Endodermal cell (in vitro differentiated cells): ENCODE data around the gene CORO7. TPM values are rescaled to one million over a fixed set of nuclear protein-coding genes. Genes with fewer than 3 reads are reported as not detected.

ENCODE experiments used
- DNase-seq: peaks from one replicate; pipeline ENCODE4 v3.0.0-alpha.2; 2017
- H3K27ac ChIP-seq: 2 replicates; pipeline ENCODE4 v1.5.1; 2013; ENCODE audit warnings: mild to moderate bottlenecking, low read depth, low read length, moderate library complexity
- H3K27me3 ChIP-seq: 2 replicates; pipeline ENCODE4 v1.6.1; 2013; ENCODE audit warnings: mild to moderate bottlenecking, low read length, moderate library complexity; ENCODE audit not compliant: insufficient read depth, control insufficient read depth, poor library complexity, severe bottlenecking
- H3K36me3 ChIP-seq: 2 replicates; pipeline ENCODE4 v1.7.0; 2013; ENCODE audit warnings: mild to moderate bottlenecking, low read length, moderate library complexity; ENCODE audit not compliant: control insufficient read depth, insufficient read depth
- H3K4me1 ChIP-seq: one replicate; pipeline ENCODE4 v1.7.0; 2013; ENCODE audit warnings: low read length; ENCODE audit not compliant: control insufficient read depth, insufficient read depth
- H3K4me3 ChIP-seq: 2 replicates; pipeline ENCODE4 v1.5.1; 2013; ENCODE audit warnings: mild to moderate bottlenecking, low read length, moderate library complexity
- H3K9ac ChIP-seq: 2 replicates; pipeline ENCODE4 v1.6.1; 2013; ENCODE audit warnings: mild to moderate bottlenecking, low read length, moderate library complexity; ENCODE audit not compliant: poor library complexity, severe bottlenecking; ENCODE audit errors: extremely low read depth
- H3K9me3 ChIP-seq: 2 replicates; pipeline ENCODE4 v1.6.1; 2013; ENCODE audit warnings: mild to moderate bottlenecking, low read length, moderate library complexity; ENCODE audit not compliant: control insufficient read depth
- H3K27ac Mint-ChIP-seq: 2 replicates; pipeline ENCODE4 v1.8.0; 2020; ENCODE audit warnings: mixed read lengths
- H3K27me3 Mint-ChIP-seq: 2 replicates; pipeline ENCODE4 v1.8.0; 2021; ENCODE audit warnings: mild to moderate bottlenecking, mixed read lengths; ENCODE audit not compliant: insufficient read depth
- H3K36me3 Mint-ChIP-seq: 2 replicates; pipeline ENCODE4 v1.8.0; 2020; ENCODE audit warnings: low read depth, mixed read lengths
- H3K4me1 Mint-ChIP-seq: 2 replicates; pipeline ENCODE4 v1.8.0; 2020; ENCODE audit warnings: mixed read lengths
- H3K4me3 Mint-ChIP-seq: 2 replicates; pipeline ENCODE4 v1.8.0; 2020; ENCODE audit warnings: mild to moderate bottlenecking, moderate library complexity, mixed read lengths
- H3K9me3 Mint-ChIP-seq: 2 replicates; pipeline ENCODE4 v1.8.0; 2020; ENCODE audit warnings: mild to moderate bottlenecking, mixed read lengths
- WGBS, 2 experiments: methylation state at CpG; one replicate each; pipeline versions ENCODE4 v1.1.5 to v1.1.7; 2013; ENCODE audit warnings: missing lambda C conversion rate in 2 of 2, mixed read lengths in 1 of 2; ENCODE audit not compliant: insufficient coverage in 1 of 2, insufficient read length in 1 of 2; 5-methylcytosine and 5-hydroxymethylcytosine counted together
- total RNA-seq, 2 donors: library from RNA; stranded (reverse); fragmentation: NEBNext Ultra II Directional in 1 of 2; extraction: Animal tissue kit (Norgen Biotek cat#: 25700) in 1 of 2; gene quantifications; 2 replicates in 1 of 2; 3 replicates in 1 of 2; pipeline ENCODE4 v1.2.1, GENCODE V29; 2021
- TF ChIP-seq, protein P1 (sequence below): fragments of 200-600 bp; sonication (generic); conservative IDR thresholded peaks from 2 replicates; pipeline ENCODE4 v1.5.0; 2021; ENCODE audit warnings: antibody characterized with exemption, mild to moderate bottlenecking

Gene CORO7
- total RNA-seq, 2 donors from 2014 or later, result 32.5 to 37.5 TPM

DNA sequence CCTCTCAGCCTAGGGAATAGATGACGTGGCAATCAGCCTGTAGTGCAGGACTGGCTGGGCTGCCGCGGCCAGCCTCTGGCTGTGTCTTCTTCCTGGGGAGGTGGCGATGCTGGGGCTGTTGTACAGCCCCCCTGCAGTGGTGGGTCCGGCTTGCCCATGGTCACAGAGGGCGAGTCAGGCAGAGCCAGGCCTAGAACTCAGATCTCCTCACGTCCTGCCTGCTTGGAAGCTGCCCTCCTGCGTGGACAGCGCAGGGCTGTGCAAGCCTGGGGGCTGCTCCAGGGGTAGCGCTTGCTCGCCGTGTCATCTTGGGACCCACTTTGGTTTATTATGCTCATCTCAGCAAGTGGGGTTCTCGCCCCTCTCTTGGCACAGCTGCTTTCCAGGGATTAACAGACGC, 38.7 kb upstream of the CORO7 start:
- no peaks in the 10 kb centered on the region for H3K4me1 Mint-ChIP-seq

DNA sequence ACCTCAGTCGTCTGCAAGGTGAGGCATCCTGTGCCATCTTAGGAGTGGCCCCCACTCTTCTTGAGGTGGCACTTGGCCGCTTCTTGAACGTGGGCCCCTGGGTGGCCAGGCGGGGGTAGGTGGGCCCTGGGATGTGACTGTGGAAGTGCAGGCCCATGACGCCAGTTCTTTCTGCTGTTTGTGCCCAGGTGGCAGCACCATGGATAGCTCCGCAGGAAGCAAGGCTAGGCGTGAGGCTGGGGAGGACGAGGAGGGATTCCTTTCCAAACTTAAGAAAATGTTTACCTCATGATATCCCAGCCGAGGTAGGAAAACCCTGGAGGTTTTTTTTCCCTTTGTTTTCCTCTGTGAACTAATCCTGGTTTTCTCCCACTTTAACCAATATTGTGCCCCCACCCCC, 38.2 kb upstream of the CORO7 start:
- TF ChIP-seq, protein P1, sequence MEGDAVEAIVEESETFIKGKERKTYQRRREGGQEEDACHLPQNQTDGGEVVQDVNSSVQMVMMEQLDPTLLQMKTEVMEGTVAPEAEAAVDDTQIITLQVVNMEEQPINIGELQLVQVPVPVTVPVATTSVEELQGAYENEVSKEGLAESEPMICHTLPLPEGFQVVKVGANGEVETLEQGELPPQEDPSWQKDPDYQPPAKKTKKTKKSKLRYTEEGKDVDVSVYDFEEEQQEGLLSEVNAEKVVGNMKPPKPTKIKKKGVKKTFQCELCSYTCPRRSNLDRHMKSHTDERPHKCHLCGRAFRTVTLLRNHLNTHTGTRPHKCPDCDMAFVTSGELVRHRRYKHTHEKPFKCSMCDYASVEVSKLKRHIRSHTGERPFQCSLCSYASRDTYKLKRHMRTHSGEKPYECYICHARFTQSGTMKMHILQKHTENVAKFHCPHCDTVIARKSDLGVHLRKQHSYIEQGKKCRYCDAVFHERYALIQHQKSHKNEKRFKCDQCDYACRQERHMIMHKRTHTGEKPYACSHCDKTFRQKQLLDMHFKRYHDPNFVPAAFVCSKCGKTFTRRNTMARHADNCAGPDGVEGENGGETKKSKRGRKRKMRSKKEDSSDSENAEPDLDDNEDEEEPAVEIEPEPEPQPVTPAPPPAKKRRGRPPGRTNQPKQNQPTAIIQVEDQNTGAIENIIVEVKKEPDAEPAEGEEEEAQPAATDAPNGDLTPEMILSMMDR, result no peak
- Histone ChIP-seq H3K27ac (no peak overlapping the region), H3K36me3 (peaks cover 58% of the 10 kb centered on the region), H3K4me1 (no peaks in the 10 kb centered on the region), H3K27me3 (no peaks in the 10 kb centered on the region), H3K4me3 (no peak overlapping the region), H3K9me3 (no peaks in the 10 kb centered on the region), H3K9ac (no peak overlapping the region)
- 81 to 89% methylated on average over 6 to 9 of the region's 9 CpGs for WGBS, 2 experiments
- Mint-ChIP-seq H3K36me3 (peaks cover 45% of the 10 kb centered on the region), H3K4me1 (no peaks in the 10 kb centered on the region), H3K9me3 (no peaks in the 10 kb centered on the region), H3K27ac (no peak overlapping the region), H3K4me3 (no peak overlapping the region), H3K27me3 (no peaks in the 10 kb centered on the region)
- DNase-seq, result peak; percentile 83

More for the DNA sequence above, 38.7 kb upstream of the CORO7 start:
- no peak for DNase-seq
- Histone ChIP-seq H3K4me1 (no peaks in the 10 kb centered on the region), H3K27me3 (no peaks in the 10 kb centered on the region), H3K4me3 (no peak overlapping the region), H3K36me3 (peaks cover 58% of the 10 kb centered on the region), H3K9ac (no peak overlapping the region), H3K9me3 (no peaks in the 10 kb centered on the region), H3K27ac (no peak overlapping the region)
- Mint-ChIP-seq H3K9me3 (no peaks in the 10 kb centered on the region), H3K27me3 (no peaks in the 10 kb centered on the region), H3K36me3 (peaks cover 43% of the 10 kb centered on the region), H3K27ac (no peak overlapping the region), H3K4me3 (no peak overlapping the region)
- 86 to 87% methylated on average over 13 to 14 of the region's 14 CpGs for WGBS, 2 experiments
- TF ChIP-seq, protein P1, result no peak

DNA sequence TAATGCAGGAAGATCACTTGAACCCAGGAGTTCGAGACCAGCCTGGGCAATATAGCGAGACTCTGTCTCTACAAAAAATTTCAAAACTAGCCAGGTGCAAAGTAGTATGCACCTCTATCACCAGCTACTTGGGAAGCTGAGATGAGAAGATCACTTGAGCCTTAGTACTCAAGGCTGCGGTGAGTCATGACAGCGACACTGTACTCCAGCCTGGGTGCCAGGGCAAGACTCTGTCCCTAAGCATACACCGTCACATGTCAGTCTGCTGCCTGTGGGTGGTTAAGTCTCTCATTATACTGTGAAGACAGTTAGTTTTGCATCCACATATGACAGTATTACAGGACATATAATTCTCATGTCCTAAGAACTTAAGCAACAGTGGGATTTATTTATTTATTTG, 36.3 kb upstream of the CORO7 start:
- Mint-ChIP-seq H3K9me3 (no peaks in the 10 kb centered on the region), H3K36me3 (peaks cover 57% of the 10 kb centered on the region), H3K4me3 (no peak overlapping the region), H3K27ac (peak overlapping the region; percentile 31), H3K27me3 (no peaks in the 10 kb centered on the region), H3K4me1 (no peaks in the 10 kb centered on the region)
- TF ChIP-seq, protein P1, result no peak
- Histone ChIP-seq H3K9ac (no peak overlapping the region), H3K4me3 (no peak overlapping the region), H3K27ac (no peak overlapping the region), H3K27me3 (no peaks in the 10 kb centered on the region), H3K9me3 (no peaks in the 10 kb centered on the region), H3K4me1 (no peaks in the 10 kb centered on the region), H3K36me3 (peaks cover 64% of the 10 kb centered on the region)
- DNase-seq, result no peak
- WGBS, 2 experiments, result 97 to 100% methylated on average over 1 to 5 of the region's 5 CpGs
